H9 (cell line): ENCODE results near the gene CCDC149. TPM values are rescaled to one million over a fixed set of nuclear protein-coding genes. Genes with fewer than 3 reads are reported as not detected.

Experiments used
- DNase-seq: peaks from one replicate; pipeline ENCODE4 v3.0.0-alpha.2; 2017
- H2AFZ ChIP-seq: one replicate; pipeline ENCODE4 v1.6.1; 2013; ENCODE audit warnings: mild to moderate bottlenecking, low read length, control low read depth, moderate library complexity
- H2AK5ac ChIP-seq: 2 replicates; pipeline ENCODE4 v1.6.1; 2013; ENCODE audit warnings: low read length, control low read depth, mixed read lengths; ENCODE audit not compliant: insufficient read length
- H2BK120ac ChIP-seq: one replicate; pipeline ENCODE4 v1.6.1; 2013; ENCODE audit warnings: low read depth, mild to moderate bottlenecking, low read length, control low read depth, inconsistent platforms; ENCODE audit not compliant: poor library complexity, severe bottlenecking
- H2BK12ac ChIP-seq: 2 replicates; pipeline ENCODE4 v1.6.1; 2013; ENCODE audit warnings: low read length, control low read depth, mixed read lengths, low read depth; ENCODE audit not compliant: insufficient read length
- H2BK15ac ChIP-seq: 2 replicates; pipeline ENCODE4 v1.6.1; 2013; ENCODE audit warnings: low read depth, low read length, control low read depth
- H2BK20ac ChIP-seq: one replicate; pipeline ENCODE4 v1.6.1; 2013; ENCODE audit warnings: low read depth, mild to moderate bottlenecking, low read length, control low read depth, inconsistent platforms; ENCODE audit not compliant: poor library complexity, severe bottlenecking
- H2BK5ac ChIP-seq: 2 replicates; pipeline ENCODE4 v1.6.1; 2013; ENCODE audit warnings: low read length, control low read depth, mixed read lengths; ENCODE audit not compliant: insufficient read length
- H3K14ac ChIP-seq: 2 replicates; pipeline ENCODE4 v1.6.1; 2013; ENCODE audit warnings: low read length, control low read depth; ENCODE audit not compliant: insufficient read depth
- H3K18ac ChIP-seq: 2 replicates; pipeline ENCODE4 v1.6.1; 2013; ENCODE audit warnings: low read depth, mild to moderate bottlenecking, mixed read lengths, low read length, control low read depth; ENCODE audit not compliant: insufficient read length
- H3K23ac ChIP-seq: 2 replicates; pipeline ENCODE4 v1.6.1; 2013; ENCODE audit warnings: low read length, control low read depth, mixed read lengths, low read depth; ENCODE audit not compliant: insufficient read length
- H3K23me2 ChIP-seq: 2 replicates; pipeline ENCODE4 v1.6.1; 2013; ENCODE audit warnings: low read depth, mild to moderate bottlenecking, mixed read lengths, low read length, control low read depth; ENCODE audit not compliant: insufficient read length, poor library complexity, severe bottlenecking
- H3K27ac ChIP-seq: 2 replicates; pipeline ENCODE4 v1.5.1; 2013; ENCODE audit warnings: low read length, control low read depth, mixed read lengths, low read depth; ENCODE audit not compliant: insufficient read length
- H3K27me3 ChIP-seq: 2 replicates; pipeline ENCODE4 v1.6.1; 2013; ENCODE audit warnings: low read length, control low read depth, inconsistent platforms; ENCODE audit not compliant: insufficient read depth
- H3K4ac ChIP-seq: 2 replicates; pipeline ENCODE4 v1.6.1; 2013; ENCODE audit warnings: low read depth, mild to moderate bottlenecking, control low read depth, inconsistent platforms, low read length, moderate library complexity
- H3K4me1 ChIP-seq: 2 replicates; pipeline ENCODE4 v1.6.1; 2013; ENCODE audit warnings: low read length, control low read depth, inconsistent platforms; ENCODE audit not compliant: insufficient read depth
- H3K4me2 ChIP-seq: 2 replicates; pipeline ENCODE4 v1.6.1; 2013; ENCODE audit warnings: low read length, control low read depth, mixed read lengths; ENCODE audit not compliant: insufficient read length, insufficient read depth
- H3K56ac ChIP-seq: 2 replicates; pipeline ENCODE4 v1.6.1; 2013; ENCODE audit warnings: low read depth, mild to moderate bottlenecking, mixed read lengths, low read length, control low read depth; ENCODE audit not compliant: insufficient read length
- H3K79me1 ChIP-seq: 2 replicates; pipeline ENCODE4 v1.6.1; 2013; ENCODE audit warnings: low read depth, mild to moderate bottlenecking, moderate library complexity, low read length, control low read depth, inconsistent platforms; ENCODE audit not compliant: insufficient read depth, poor library complexity, severe bottlenecking
- H3K79me2 ChIP-seq: 2 replicates; pipeline ENCODE4 v1.6.1; 2013; ENCODE audit warnings: low read length, control low read depth, inconsistent platforms; ENCODE audit not compliant: insufficient read depth
- H3K9ac ChIP-seq: 2 replicates; pipeline ENCODE4 v1.6.1; 2013; ENCODE audit warnings: low read length, control low read depth, mixed read lengths; ENCODE audit not compliant: insufficient read length; ENCODE audit errors: extremely low read depth
- H3K9me3 ChIP-seq: one replicate; pipeline ENCODE4 v1.6.1; 2013; ENCODE audit warnings: low read depth, low read length, inconsistent platforms; ENCODE audit not compliant: control insufficient read depth
- H3T11ph ChIP-seq: one replicate; pipeline ENCODE4 v1.6.1; 2013; ENCODE audit warnings: mild to moderate bottlenecking, low read length, control low read depth, inconsistent platforms
- H4K20me1 ChIP-seq: one replicate; pipeline ENCODE4 v1.6.1; 2013; ENCODE audit not compliant: control insufficient read depth, insufficient read length, insufficient read depth
- H4K5ac ChIP-seq: 2 replicates; pipeline ENCODE4 v1.6.1; 2013; ENCODE audit warnings: low read depth, mild to moderate bottlenecking, mixed read lengths, low read length, control low read depth; ENCODE audit not compliant: insufficient read length
- H4K8ac ChIP-seq: replicated peaks from 2 replicates; pipeline ENCODE4 v1.6.1; 2013; ENCODE audit warnings: low read length, control low read depth, mixed read lengths, low read depth; ENCODE audit not compliant: insufficient read length
- H4K91ac ChIP-seq: 2 replicates; pipeline ENCODE4 v1.6.1; 2013; ENCODE audit warnings: low read depth, mild to moderate bottlenecking, moderate library complexity, mixed read lengths, low read length, control low read depth; ENCODE audit not compliant: insufficient read length
- H3K27ac Mint-ChIP-seq, 3 experiments: 2 replicates in 2 of 3; 3 replicates in 1 of 3; pipeline ENCODE4 v1.8.0; 2020 to 2021; ENCODE audit warnings: mixed read lengths in 3 of 3, mild to moderate bottlenecking in 1 of 3, moderate library complexity in 1 of 3
- H3K27me3 Mint-ChIP-seq: 2 replicates; pipeline ENCODE4 v1.8.0; 2021; ENCODE audit warnings: low read depth, mild to moderate bottlenecking, moderate library complexity, mixed read lengths
- H3K36me3 Mint-ChIP-seq, 3 experiments: 2 replicates in 2 of 3; 3 replicates in 1 of 3; pipeline ENCODE4 v1.8.0; 2020 to 2021; ENCODE audit warnings: low read depth in 3 of 3, mixed read lengths in 3 of 3; ENCODE audit not compliant: insufficient read depth in 1 of 3
- H3K4me1 Mint-ChIP-seq, 2 experiments: 2 replicates each; pipeline ENCODE4 v1.8.0; 2020; ENCODE audit warnings: mixed read lengths in 2 of 2
- H3K4me3 Mint-ChIP-seq, 2 experiments: 2 replicates in 1 of 2; 3 replicates in 1 of 2; pipeline ENCODE4 v1.8.0; 2020 to 2021; ENCODE audit warnings: mild to moderate bottlenecking in 2 of 2, mixed read lengths in 2 of 2, moderate library complexity in 1 of 2
- H3K9me3 Mint-ChIP-seq, 2 experiments: 2 replicates in 1 of 2; 3 replicates in 1 of 2; pipeline ENCODE4 v1.8.0; 2020; ENCODE audit warnings: mild to moderate bottlenecking in 2 of 2, mixed read lengths in 2 of 2, moderate library complexity in 1 of 2
- CTCF ChIP-seq: fragments of 200-600 bp; sonication (generic); conservative IDR thresholded peaks from 3 replicates; pipeline ENCODE4 v1.8.0; 2021; ENCODE audit warnings: antibody characterized with exemption, mild to moderate bottlenecking
- WGBS: extraction: QIAGEN DNeasy Blood & Tissue Kit; methylation state at CpG from one replicate; pipeline ENCODE4 v1.1.7; 2013; ENCODE audit warnings: missing lambda C conversion rate, low lambda C conversion rate, mixed read lengths; ENCODE audit not compliant: insufficient read length; ENCODE audit errors: extremely low coverage; 5-methylcytosine and 5-hydroxymethylcytosine counted together
- total RNA-seq: library from RNA; stranded (reverse); gene quantifications from 2 replicates; pipeline ENCODE4 v1.2.1, GENCODE V29; 2021

Gene CCDC149
- total RNA-seq, 1 experiment from 2014 or later: 4.5 TPM

DNA sequence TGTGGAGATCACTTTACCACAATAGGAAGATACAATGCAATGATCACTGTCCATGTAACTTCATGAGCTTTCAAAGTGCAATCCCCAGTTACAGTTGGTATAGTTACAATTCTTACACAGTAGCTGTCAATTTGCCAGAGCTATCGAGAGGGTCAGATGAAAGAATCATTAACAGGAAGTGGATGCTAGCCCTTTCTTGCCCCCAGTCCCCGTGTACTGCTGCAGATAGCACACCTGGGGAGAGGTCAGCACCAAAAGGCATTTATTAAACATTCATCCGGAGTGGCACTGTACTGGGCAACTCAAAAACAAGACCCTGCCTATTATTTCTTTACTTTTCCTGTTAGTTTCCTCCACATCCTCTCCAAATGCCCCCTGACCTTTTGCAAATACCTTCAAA, 69.7 kb downstream of the CCDC149 start:
- no peak overlapping the region for H2BK5ac ChIP-seq
- Mint-ChIP-seq H3K36me3 (no peaks in the 10 kb centered on the region), H3K9me3 (no peaks in the 10 kb centered on the region), H3K27ac (no peak overlapping the region), H3K4me3 (no peak overlapping the region), H3K27me3 (no peaks in the 10 kb centered on the region), H3K4me1 (peaks cover 9 to 13% of the 10 kb centered on the region in 2 experiments)
- no peaks in the 10 kb centered on the region for H3K23me2 ChIP-seq
- H2BK120ac ChIP-seq: no peak overlapping the region
- H3K56ac ChIP-seq: no peak overlapping the region
- no peak overlapping the region for H2AK5ac ChIP-seq
- no peaks in the 10 kb centered on the region for H4K20me1 ChIP-seq
- no peaks in the 10 kb centered on the region for H3K9me3 ChIP-seq
- no peaks in the 10 kb centered on the region for H3K79me2 ChIP-seq
- no peak overlapping the region for H3K18ac ChIP-seq
- no peak for TF ChIP-seq CTCF
- H3K27ac ChIP-seq: no peak overlapping the region
- no peak overlapping the region for H3K4ac ChIP-seq
- no peak overlapping the region for H4K91ac ChIP-seq
- no peak for DNase-seq
- no peak overlapping the region for H4K8ac ChIP-seq
- H2BK20ac ChIP-seq: no peak overlapping the region
- H3K27me3 ChIP-seq: no peaks in the 10 kb centered on the region
- no peak overlapping the region for H2BK15ac ChIP-seq
- no peak overlapping the region for H3K23ac ChIP-seq
- no peaks in the 10 kb centered on the region for H3K79me1 ChIP-seq
- H3T11ph ChIP-seq: no peak overlapping the region
- H4K5ac ChIP-seq: no peak overlapping the region
- H2BK12ac ChIP-seq: no peak overlapping the region
- no peak overlapping the region for H3K9ac ChIP-seq
- WGBS: no CpG with 5 or more reads among the region's 3 CpGs
- no peak overlapping the region for H3K4me2 ChIP-seq
- H3K14ac ChIP-seq: no peak overlapping the region
- H2AFZ ChIP-seq: no peak overlapping the region
- H3K4me1 ChIP-seq: 0 out of 2 replicates have a peak, but pooled peaks cover 3% of the 10 kb centered on the region
